Skeletal muscle tissue (tissue), 4 donors: Measurements from ENCODE around the gene OBSCN. TPM values are rescaled to one million over a fixed set of nuclear protein-coding genes. Genes with fewer than 3 reads are reported as not detected.

ENCODE experiments used
- H3K27ac ChIP-seq: one replicate; pipeline ENCODE4 v1.7.0; 2013; ENCODE audit warnings: mild to moderate bottlenecking, low read depth, low read length, inconsistent platforms
- H3K27me3 ChIP-seq, 3 donors: one replicate each; pipeline ENCODE4 v1.7.0; 2013; ENCODE audit warnings: low read length in 3 of 3; ENCODE audit not compliant: control insufficient read depth in 3 of 3, insufficient read depth in 3 of 3
- H3K36me3 ChIP-seq, 3 donors: one replicate each; pipeline ENCODE4 v1.7.0; 2013; ENCODE audit warnings: low read length in 3 of 3; ENCODE audit not compliant: control insufficient read depth in 3 of 3, insufficient read depth in 3 of 3
- H3K4me1 ChIP-seq, 3 donors: one replicate each; pipeline ENCODE4 v1.7.0; 2013; ENCODE audit warnings: low read length in 3 of 3, mild to moderate bottlenecking in 3 of 3; ENCODE audit not compliant: control insufficient read depth in 3 of 3, insufficient read depth in 3 of 3
- H3K4me3 ChIP-seq, 3 donors: one replicate each; pipeline ENCODE4 v1.7.0; 2013; ENCODE audit warnings: low read length in 3 of 3
- H3K9ac ChIP-seq, 3 donors: one replicate each; pipeline ENCODE4 v1.7.0; 2013; ENCODE audit warnings: low read length in 3 of 3, mild to moderate bottlenecking in 3 of 3, moderate library complexity in 2 of 3, low read depth in 1 of 3
- H3K9me3 ChIP-seq, 3 donors: one replicate each; pipeline ENCODE4 v1.7.0; 2013; ENCODE audit warnings: low read length in 3 of 3; ENCODE audit not compliant: control insufficient read depth in 3 of 3
- total RNA-seq: library from RNA; depleted of rRNA; stranded (reverse); fragments of >200 nt; gene quantifications from one replicate; pipeline ENCODE4 v1.2.3, GENCODE V29; 2014
- donor health status: Osteomylitis.

OBSCN gene
- total RNA-seq, 1 donor from 2014 or later = 460 TPM

- Histone ChIP-seq H3K9me3 (no peaks in the 10 kb centered on the region), H3K27me3 (no peaks in the 10 kb centered on the region), H3K36me3 (peaks cover 48 to 66% (median 61%) of the 10 kb centered on the region in 3 donors)
Measured at GRCh38 chr1:228256626-228257375, 49.0 kb downstream of the OBSCN start.

GRCh38 chr1:228258486-228258885 lies 50.6 kb downstream of the OBSCN start:
- Histone ChIP-seq H3K27ac (no peak overlapping the region), H3K9me3 (no peaks in the 10 kb centered on the region), H3K27me3 (no peaks in the 10 kb centered on the region), H3K9ac (no peak overlapping the region), H3K4me3 (no peak overlapping the region), H3K4me1 (peaks cover 0 to 15% (median 2%) of the 10 kb centered on the region in 3 donors), H3K36me3 (peaks cover 51 to 65% (median 61%) of the 10 kb centered on the region in 3 donors)

More at GRCh38 chr1:228256626-228257375, 49.0 kb downstream of the OBSCN start:
- Histone ChIP-seq H3K4me1 (peaks cover 2 to 27% (median 3%) of the 10 kb centered on the region in 3 donors), H3K4me3 (no peak overlapping the region), H3K9ac (peak overlapping the region in 1 of 3 donors; percentile 8), H3K27ac (no peak overlapping the region)

GRCh38 chr1:228259368-228259894 lies 51.6 kb downstream of the OBSCN start:
- no peak overlapping the region for H3K9ac ChIP-seq
- no peaks in the 10 kb centered on the region for H3K9me3 ChIP-seq
- no peaks in the 10 kb centered on the region for H3K27me3 ChIP-seq
- peaks cover 58 to 66% (median 65%) of the 10 kb centered on the region in 3 donors for H3K36me3 ChIP-seq
- no peak overlapping the region for H3K4me3 ChIP-seq
- H3K4me1 ChIP-seq = peaks cover 2 to 23% (median 6%) of the 10 kb centered on the region in 3 donors
- no peak overlapping the region for H3K27ac ChIP-seq

- Histone ChIP-seq H3K9ac (no peak overlapping the region), H3K9me3 (no peaks in the 10 kb centered on the region), H3K4me1 (peaks cover 2 to 25% (median 9%) of the 10 kb centered on the region in 3 donors), H3K27me3 (no peaks in the 10 kb centered on the region), H3K27ac (no peak overlapping the region), H3K4me3 (no peak overlapping the region), H3K36me3 (peaks cover 63 to 70% (median 66%) of the 10 kb centered on the region in 3 donors)
Measured at GRCh38 chr1:228259951-228260350, 52.1 kb downstream of the OBSCN start.

- Histone ChIP-seq H3K4me1 (peaks cover 0 to 19% (median 9%) of the 10 kb centered on the region in 3 donors), H3K4me3 (no peak overlapping the region), H3K27me3 (no peaks in the 10 kb centered on the region), H3K9ac (no peak overlapping the region), H3K9me3 (no peaks in the 10 kb centered on the region), H3K27ac (no peak overlapping the region), H3K36me3 (peaks cover 60 to 66% (median 60%) of the 10 kb centered on the region in 3 donors)
Measured at GRCh38 chr1:228261706-228262105, 53.9 kb downstream of the OBSCN start.

GRCh38 chr1:228262475-228262874 lies 54.6 kb downstream of the OBSCN start:
- H3K9ac ChIP-seq = no peak overlapping the region
- peaks cover 55 to 66% (median 63%) of the 10 kb centered on the region in 3 donors for H3K36me3 ChIP-seq
- peaks cover 0 to 14% (median 9%) of the 10 kb centered on the region in 3 donors for H3K4me1 ChIP-seq
- H3K4me3 ChIP-seq = no peak overlapping the region
- no peaks in the 10 kb centered on the region for H3K27me3 ChIP-seq
- H3K9me3 ChIP-seq = no peaks in the 10 kb centered on the region
- H3K27ac ChIP-seq = no peak overlapping the region

GRCh38 chr1:228263636-228264035 lies 55.8 kb downstream of the OBSCN start:
- H3K4me1 ChIP-seq = peaks cover 0 to 23% (median 17%) of the 10 kb centered on the region in 3 donors
- H3K9ac ChIP-seq = peak overlapping the region in 1 of 3 donors; percentile 8
- H3K27ac ChIP-seq = no peak overlapping the region
- no peaks in the 10 kb centered on the region for H3K9me3 ChIP-seq
- H3K27me3 ChIP-seq = no peaks in the 10 kb centered on the region
- no peak overlapping the region for H3K4me3 ChIP-seq
- H3K36me3 ChIP-seq = peaks cover 56 to 69% (median 69%) of the 10 kb centered on the region in 3 donors

- Histone ChIP-seq H3K9me3 (no peaks in the 10 kb centered on the region), H3K27ac (no peak overlapping the region), H3K4me3 (no peak overlapping the region), H3K27me3 (no peaks in the 10 kb centered on the region), H3K9ac (peak overlapping the region in 1 of 3 donors; percentile 33), H3K36me3 (peaks cover 59 to 73% (median 72%) of the 10 kb centered on the region in 3 donors), H3K4me1 (peaks cover 2 to 29% (median 23%) of the 10 kb centered on the region in 3 donors)
Measured at GRCh38 chr1:228264090-228264829, 56.4 kb downstream of the OBSCN start.

- H3K9me3 ChIP-seq = no peaks in the 10 kb centered on the region
- no peak overlapping the region for H3K9ac ChIP-seq
- H3K36me3 ChIP-seq = peaks cover 52 to 66% (median 64%) of the 10 kb centered on the region in 3 donors
- no peaks in the 10 kb centered on the region for H3K27me3 ChIP-seq
- no peak overlapping the region for H3K27ac ChIP-seq
- no peak overlapping the region for H3K4me3 ChIP-seq
- peaks cover 2 to 26% (median 24%) of the 10 kb centered on the region in 3 donors for H3K4me1 ChIP-seq
Measured at GRCh38 chr1:228265167-228265566, 57.3 kb downstream of the OBSCN start.
